Gastroesophageal sphincter (tissue), 4 donors: ENCODE data around the gene ROBO1. TPM values are rescaled to one million over a fixed set of nuclear protein-coding genes. Genes with fewer than 3 reads are reported as not detected.

ENCODE experiments used
- ATAC-seq: fragments of 150-250 bp; one replicate; pipeline ENCODE4 v1.9.1; 2016; ENCODE audit warnings: mild to moderate bottlenecking, moderate library complexity
- H3K27ac ChIP-seq, 4 donors: fragments of 200-600 bp; sonication (generic) in 3 of 4; 1 replicate in 3 of 4; 2 replicates in 1 of 4; pipeline ENCODE4 v1.5.1; 2016 to 2019
- H3K27me3 ChIP-seq: fragments of 200-600 bp; sonication (generic); one replicate; pipeline ENCODE4 v1.5.1; 2019
- H3K36me3 ChIP-seq, 2 donors: fragments of 200-600 bp; sonication (generic); one replicate each; pipeline ENCODE4 v1.5.1; 2019; ENCODE audit warnings: control low read depth in 1 of 2
- H3K4me1 ChIP-seq, 3 donors: fragments of 200-600 bp; sonication (generic); 1 replicate in 2 of 3; 2 replicates in 1 of 3; pipeline ENCODE4 v1.5.1; 2016 to 2019; ENCODE audit warnings: control low read depth in 2 of 3
- H3K4me3 ChIP-seq, 2 donors: fragments of 200-600 bp; sonication (generic); one replicate each; pipeline ENCODE4 v1.5.1; 2019; ENCODE audit warnings: mild to moderate bottlenecking in 1 of 2, moderate library complexity in 1 of 2
- H3K9me3 ChIP-seq, 3 donors: fragments of 200-600 bp; sonication (generic); one replicate each; pipeline ENCODE4 v1.5.1; 2017 to 2019; ENCODE audit warnings: control low read depth in 2 of 3
- CTCF ChIP-seq, 4 experiments: fragments of 200-600 bp in 2 of 4; fragments of 450-650 bp in 2 of 4; sonication (generic) in 1 of 4; IDR thresholded peaks; one replicate each; pipeline ENCODE4 v1.5.1; 2017 to 2019; ENCODE audit warnings: antibody characterized with exemption in 4 of 4, mild to moderate bottlenecking in 2 of 4, moderate library complexity in 2 of 4
- EP300 ChIP-seq: sonication (generic); formaldehyde crosslinking; IDR thresholded peaks from one replicate; pipeline ENCODE4 v1.6.1; 2017; ENCODE audit warnings: antibody characterized with exemption, mild to moderate bottlenecking
- POLR2A ChIP-seq, 2 donors: fragments of 450-650 bp; IDR thresholded peaks; one replicate each; pipeline ENCODE4 v1.6.1; 2017; ENCODE audit warnings: antibody characterized with exemption in 2 of 2, mild to moderate bottlenecking in 2 of 2, moderate library complexity in 1 of 2
- POLR2AphosphoS5 ChIP-seq: sonication (generic); formaldehyde crosslinking; IDR thresholded peaks from one replicate; pipeline ENCODE4 v1.6.1; 2017; ENCODE audit warnings: antibody characterized with exemption
- WGBS, 2 donors: methylation state at CpG; one replicate each; pipeline ENCODE4 v1.1.5; 2018; ENCODE audit warnings: low coverage in 1 of 2; 5-methylcytosine and 5-hydroxymethylcytosine counted together
- total RNA-seq, 4 donors: library from RNA; depleted of rRNA; stranded (reverse); fragments of >200 nt; gene quantifications; one replicate each; pipeline ENCODE4 v1.1.0, GENCODE V29; 2016

ROBO1 gene
- total RNA-seq, 4 donors from 2014 or later: 9.7 to 15.3 (median 12.9) TPM

- H3K9me3 ChIP-seq: peaks cover 0 to 6% (median 0%) of the 10 kb centered on the region in 3 donors
- H3K27me3 ChIP-seq: no peaks in the 10 kb centered on the region
- no peak overlapping the region for H3K27ac ChIP-seq
- no peaks in the 10 kb centered on the region for H3K36me3 ChIP-seq
- TF ChIP-seq POLR2AphosphoS5 (no peak), EP300 (no peak), CTCF (IDR thresholded peaks at IDR 0.05) (no peak), POLR2A (IDR thresholded peaks at IDR 0.05) (no peak)
- no peak for ATAC-seq
- H3K4me1 ChIP-seq: no peaks in the 10 kb centered on the region
- WGBS, 2 donors: 92 to 100% methylated on average over 1 of the region's 1 CpG
- H3K4me3 ChIP-seq: no peak overlapping the region
Measured at GRCh38 chr3:79684041-79684440, 83.8 kb downstream of the ROBO1 start.

GRCh38 chr3:79672731-79673130 lies 95.1 kb downstream of the ROBO1 start:
- TF ChIP-seq EP300 (no peak), CTCF (IDR thresholded peaks at IDR 0.05) (no peak), POLR2AphosphoS5 (no peak), POLR2A (IDR thresholded peaks at IDR 0.05) (no peak)
- H3K27me3 ChIP-seq: no peaks in the 10 kb centered on the region

GRCh38 chr3:79672075-79672474 lies 95.7 kb downstream of the ROBO1 start:
- no peak for TF ChIP-seq CTCF (IDR thresholded peaks at IDR 0.05)
- Histone ChIP-seq H3K36me3 (no peaks in the 10 kb centered on the region), H3K4me1 (no peaks in the 10 kb centered on the region), H3K9me3 (no peaks in the 10 kb centered on the region), H3K4me3 (no peak overlapping the region), H3K27me3 (no peaks in the 10 kb centered on the region), H3K27ac (no peak overlapping the region)
- 67 to 71% methylated on average over 1 of the region's 1 CpG for WGBS, 2 donors
- ATAC-seq: no peak

More at GRCh38 chr3:79672731-79673130, 95.1 kb downstream of the ROBO1 start:
- H3K4me1 ChIP-seq: no peaks in the 10 kb centered on the region
- no peak overlapping the region for H3K27ac ChIP-seq
- H3K9me3 ChIP-seq: no peaks in the 10 kb centered on the region
- H3K4me3 ChIP-seq: no peak overlapping the region
- H3K36me3 ChIP-seq: no peaks in the 10 kb centered on the region
- WGBS, 2 donors: 52 to 73% methylated on average over 2 of the region's 2 CpGs
- ATAC-seq: no peak

- no peaks in the 10 kb centered on the region for H3K9me3 ChIP-seq
- H3K4me1 ChIP-seq: no peaks in the 10 kb centered on the region
- H3K27me3 ChIP-seq: no peaks in the 10 kb centered on the region
- no peak overlapping the region for H3K4me3 ChIP-seq
- ATAC-seq: no peak
- H3K27ac ChIP-seq: no peak overlapping the region
- TF ChIP-seq POLR2AphosphoS5 (no peak), POLR2A (IDR thresholded peaks at IDR 0.05) (no peak), EP300 (no peak), CTCF (IDR thresholded peaks at IDR 0.05) (no peak)
- WGBS, 2 donors: 40 to 67% methylated on average over 3 of the region's 3 CpGs
- no peaks in the 10 kb centered on the region for H3K36me3 ChIP-seq
Measured at GRCh38 chr3:79670178-79670577, 97.6 kb downstream of the ROBO1 start.

- 77 to 83% methylated on average over 7 of the region's 7 CpGs for WGBS, 2 donors
- no peak for TF ChIP-seq EP300
- TF ChIP-seq CTCF (IDR thresholded peaks at IDR 0.05): no peak
- no peak for TF ChIP-seq POLR2AphosphoS5
- no peak for TF ChIP-seq POLR2A (IDR thresholded peaks at IDR 0.05)
Measured at GRCh38 chr3:79664455-79664854, 103.3 kb downstream of the ROBO1 start.

More at GRCh38 chr3:79664455-79664854, 103.3 kb downstream of the ROBO1 start:
- no peaks in the 10 kb centered on the region for H3K36me3 ChIP-seq
- no peak overlapping the region for H3K27ac ChIP-seq
- ATAC-seq: no peak
- no peaks in the 10 kb centered on the region for H3K4me1 ChIP-seq
- no peaks in the 10 kb centered on the region for H3K27me3 ChIP-seq
- H3K9me3 ChIP-seq: no peaks in the 10 kb centered on the region
- H3K4me3 ChIP-seq: no peak overlapping the region
